NCI-H1436 treated with DMSO at 0.1 percent for 48 hours (cell line): ENCODE results near the gene SPATA45.

Experiments
- DNase-seq: peaks from one replicate; lab custom pipeline; 2025; lab: John Stamatoyannopoulos, UW

Gene SPATA45

DNA sequence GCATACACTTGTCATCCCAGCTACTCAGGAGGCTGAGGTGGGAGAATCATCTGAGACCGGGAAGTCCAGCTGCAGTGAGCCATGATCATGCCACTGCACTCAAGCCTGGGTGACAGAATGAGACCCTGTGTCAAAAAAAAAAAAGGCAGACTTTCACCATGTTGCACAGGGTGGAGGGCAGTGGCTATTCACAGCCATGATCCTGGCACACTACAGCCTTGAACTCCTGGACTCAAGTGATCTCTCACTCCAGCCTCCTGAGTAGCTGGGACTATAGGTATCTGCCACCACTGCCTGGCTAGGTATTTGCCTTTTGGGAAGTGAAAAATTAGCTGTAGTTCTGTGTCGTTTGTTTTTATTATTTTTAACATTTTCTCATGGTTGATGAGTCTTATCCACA is 19.1 kb downstream of the SPATA45 start:
- DNase-seq: no peak

GRCh38 chr1:212827831-212828278 is 19.6 kb downstream of the SPATA45 start:
- no peak for DNase-seq

GRCh38 chr1:212827171-212827776 is 20.2 kb downstream of the SPATA45 start:
- DNase-seq: no peak

DNA sequence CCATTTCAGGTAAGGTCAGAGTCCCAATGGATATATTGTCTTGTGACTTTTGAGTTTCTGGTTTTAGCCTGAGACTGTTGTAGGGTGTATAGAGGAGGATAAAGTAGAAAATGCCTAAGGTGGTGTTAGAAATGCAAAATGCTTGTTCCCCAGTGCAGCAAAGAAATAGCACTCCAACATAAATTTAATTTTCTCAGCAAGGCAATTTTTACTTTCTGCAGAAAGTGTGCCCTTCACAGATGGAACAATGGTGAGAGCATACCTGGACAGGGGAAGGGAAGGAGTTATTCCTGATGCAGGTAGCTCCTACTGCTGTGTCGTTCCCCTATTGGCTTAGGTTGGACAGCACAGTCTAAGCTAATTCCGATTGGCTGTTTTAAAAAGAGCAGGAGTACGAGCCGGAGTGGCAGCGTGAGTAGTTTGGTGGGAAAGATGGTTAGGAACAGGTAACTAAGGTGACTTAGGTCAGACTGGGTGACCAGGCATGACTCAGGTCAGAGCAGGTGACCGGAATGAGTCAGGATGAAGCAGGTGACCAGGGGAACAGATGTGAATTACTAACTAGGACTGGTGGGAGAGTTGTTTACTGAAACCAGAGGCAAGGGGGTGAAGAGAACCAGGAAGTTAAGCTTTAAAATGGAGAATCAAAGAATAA is 21.5 kb downstream of the SPATA45 start:
- DNase-seq: no peak

DNA sequence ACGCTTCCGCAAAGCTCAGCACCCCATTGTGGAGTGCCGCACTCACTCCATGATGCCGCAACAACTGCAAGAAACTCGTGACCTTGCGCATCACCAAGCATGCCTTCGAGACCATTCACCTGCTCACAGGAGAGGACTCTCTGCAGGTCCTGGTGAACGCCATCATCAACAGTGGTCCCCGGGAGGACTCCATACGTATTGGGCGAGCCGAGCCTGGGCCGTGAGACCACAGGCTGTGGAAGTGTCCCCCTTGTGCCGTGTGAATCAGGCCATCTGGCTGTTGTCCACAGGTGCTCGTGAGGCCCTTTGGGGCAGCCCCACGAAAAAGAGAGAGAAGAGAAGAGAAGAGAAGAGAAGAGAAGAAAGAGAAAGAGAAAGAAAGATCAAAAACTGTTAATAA is 23.2 kb downstream of the SPATA45 start:
- DNase-seq: no peak

DNA sequence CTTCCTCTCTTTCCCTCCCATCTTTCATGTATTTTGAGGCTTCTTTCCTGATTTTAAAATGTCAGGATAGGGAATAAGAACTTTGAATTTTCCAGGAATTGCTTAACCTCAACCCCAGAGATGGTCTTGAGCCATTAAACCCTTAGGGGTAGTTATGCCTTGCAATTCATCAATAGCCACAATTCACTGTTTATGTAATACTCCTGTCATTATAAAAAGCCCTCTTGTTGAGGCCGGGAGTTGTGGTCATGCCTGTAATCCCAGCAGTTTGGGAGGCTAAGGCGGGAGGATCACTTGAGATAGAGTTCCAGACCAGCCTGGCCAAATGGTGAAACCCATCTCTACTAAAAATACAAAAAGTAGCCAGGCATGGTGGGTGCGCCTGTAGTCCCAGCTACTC is 24.5 kb downstream of the SPATA45 start:
- no peak for DNase-seq

DNA sequence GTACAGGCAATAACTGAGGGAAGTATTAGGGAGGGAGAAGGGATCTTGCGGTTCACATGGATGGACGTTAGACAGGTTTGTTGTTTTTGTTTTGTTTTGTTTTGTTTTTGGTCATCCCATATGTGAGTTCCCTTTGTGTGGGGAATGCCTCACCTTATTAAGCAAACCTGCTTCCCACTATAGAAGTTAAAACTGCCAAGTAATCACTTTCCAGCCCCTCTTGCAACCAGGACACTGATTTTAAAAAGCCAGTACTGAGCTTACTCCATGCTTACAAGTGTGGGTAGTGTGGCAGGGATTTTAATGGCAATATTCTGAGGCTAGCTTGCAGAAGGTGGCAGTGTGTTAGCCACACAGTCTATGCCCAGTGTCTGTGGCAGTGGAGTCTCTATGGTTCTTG is 26.5 kb downstream of the SPATA45 start:
- DNase-seq: no peak

GRCh38 chr1:212819726-212820125 is 27.7 kb downstream of the SPATA45 start:
- no peak for DNase-seq

DNA sequence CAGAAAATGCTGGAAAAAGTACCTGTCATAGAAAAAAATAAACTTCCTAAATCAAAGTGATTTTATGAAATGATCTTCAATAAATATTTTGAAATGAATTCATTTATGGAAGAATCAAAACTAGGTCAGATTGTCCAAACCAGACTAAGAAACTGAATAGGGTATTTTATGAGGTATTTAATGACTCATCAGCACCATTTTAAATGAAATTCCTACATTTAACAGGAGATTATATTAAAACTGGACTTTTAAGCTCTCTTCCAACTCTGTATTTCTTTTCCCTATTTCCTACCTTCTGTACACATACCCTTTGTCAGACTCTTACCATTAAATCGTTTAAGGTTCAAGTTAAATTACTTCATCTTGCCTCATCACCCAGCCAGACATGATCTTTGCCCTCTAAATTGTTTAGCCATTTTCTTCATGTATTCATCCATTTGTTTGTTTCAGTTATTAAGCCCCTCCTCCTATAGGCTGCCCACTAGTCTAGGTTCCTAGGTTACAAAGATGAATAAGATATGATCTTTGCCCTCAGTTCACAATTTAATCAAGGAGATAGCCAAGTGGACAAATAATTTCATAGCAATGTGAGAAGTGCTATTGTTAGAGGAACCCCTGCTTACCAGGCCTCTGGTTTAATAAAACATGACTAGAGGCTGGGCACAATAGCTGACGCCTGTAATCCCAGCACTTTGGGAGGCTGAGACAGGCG is 30.7 kb downstream of the SPATA45 start:
- DNase-seq: no peak

GRCh38 chr1:212814537-212815334 is 32.7 kb downstream of the SPATA45 start:
- DNase-seq: no peak

DNA sequence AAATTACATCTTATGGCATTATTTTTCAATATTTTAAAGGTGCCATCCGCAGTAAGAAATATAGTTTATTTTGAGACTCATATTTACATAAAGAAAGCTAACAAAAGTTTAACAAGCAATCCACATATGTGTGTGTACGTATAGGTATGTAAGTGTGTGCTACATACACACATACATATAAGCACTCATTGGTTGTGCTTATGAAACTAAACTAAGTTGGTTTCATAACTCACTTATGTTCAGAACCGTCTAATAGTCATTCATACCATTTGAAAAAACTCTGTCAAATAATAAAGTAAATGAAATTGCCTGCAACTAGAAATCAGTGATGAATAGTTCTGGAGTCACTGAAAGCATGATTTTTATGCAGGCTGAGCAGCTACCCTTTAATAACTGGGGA is 41.7 kb downstream of the SPATA45 start:
- DNase-seq: no peak

DNA sequence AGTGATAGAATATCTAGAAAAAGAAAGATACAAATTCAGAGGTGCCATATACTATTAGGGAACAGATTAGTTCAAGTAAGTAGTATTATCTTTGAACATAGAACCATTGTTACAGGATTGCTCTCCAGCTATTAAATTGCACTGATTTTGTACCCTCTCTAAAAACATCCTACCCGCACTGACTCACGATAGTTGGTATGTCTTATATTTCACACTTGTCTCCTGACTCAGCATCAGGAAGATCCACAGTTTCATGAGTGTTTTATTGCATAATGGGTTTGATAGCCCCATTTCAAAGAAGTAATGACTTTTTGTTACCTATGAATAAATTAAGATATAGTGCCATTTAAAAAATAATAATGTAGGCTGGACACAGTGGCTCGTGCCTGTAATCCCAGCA is 49.8 kb downstream of the SPATA45 start:
- DNase-seq: no peak

GRCh38 chr1:212794561-212795014 is 52.9 kb downstream of the SPATA45 start:
- DNase-seq: no peak

GRCh38 chr1:212792396-212792908 is 55.0 kb downstream of the SPATA45 start:
- DNase-seq: no peak

- DNase-seq: peak; percentile 64
Observed at GRCh38 chr1:212791676-212792395, 55.6 kb downstream of the SPATA45 start, which contains the start of the genes NSL1 and TATDN3. Gene NSL1 (minus strand): TSS chr1:212791777. CDS start chr1:212791763, 14 bp downstream. Gene TATDN3 (plus strand): TSS chr1:212791894. CDS start chr1:212791922, 28 bp downstream.

GRCh38 chr1:212791261-212791675 is 56.2 kb downstream of the SPATA45 start:
- DNase-seq: peak; percentile 27

- DNase-seq: no peak
Observed at GRCh38 chr1:212785871-212786270, 61.6 kb downstream of the SPATA45 start.

DNA sequence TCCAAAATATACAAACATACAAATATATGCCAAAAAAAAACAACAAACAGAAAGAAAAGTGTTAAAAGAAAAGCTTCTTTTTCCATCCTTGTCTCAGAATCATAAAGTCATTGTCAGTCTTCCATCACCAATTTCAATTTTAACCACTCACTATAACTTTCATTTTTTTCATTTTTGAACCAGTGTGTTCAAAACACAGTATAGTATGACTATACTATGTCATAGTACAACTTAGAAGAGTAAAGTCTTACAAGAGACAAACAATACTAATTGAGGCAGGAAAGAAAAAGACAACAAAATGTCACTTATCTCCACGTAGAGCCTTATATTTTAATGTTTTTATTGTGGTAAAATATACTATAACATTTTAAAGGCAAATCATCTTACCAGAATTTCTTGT is 63.5 kb downstream of the SPATA45 start:
- DNase-seq: no peak

DNA sequence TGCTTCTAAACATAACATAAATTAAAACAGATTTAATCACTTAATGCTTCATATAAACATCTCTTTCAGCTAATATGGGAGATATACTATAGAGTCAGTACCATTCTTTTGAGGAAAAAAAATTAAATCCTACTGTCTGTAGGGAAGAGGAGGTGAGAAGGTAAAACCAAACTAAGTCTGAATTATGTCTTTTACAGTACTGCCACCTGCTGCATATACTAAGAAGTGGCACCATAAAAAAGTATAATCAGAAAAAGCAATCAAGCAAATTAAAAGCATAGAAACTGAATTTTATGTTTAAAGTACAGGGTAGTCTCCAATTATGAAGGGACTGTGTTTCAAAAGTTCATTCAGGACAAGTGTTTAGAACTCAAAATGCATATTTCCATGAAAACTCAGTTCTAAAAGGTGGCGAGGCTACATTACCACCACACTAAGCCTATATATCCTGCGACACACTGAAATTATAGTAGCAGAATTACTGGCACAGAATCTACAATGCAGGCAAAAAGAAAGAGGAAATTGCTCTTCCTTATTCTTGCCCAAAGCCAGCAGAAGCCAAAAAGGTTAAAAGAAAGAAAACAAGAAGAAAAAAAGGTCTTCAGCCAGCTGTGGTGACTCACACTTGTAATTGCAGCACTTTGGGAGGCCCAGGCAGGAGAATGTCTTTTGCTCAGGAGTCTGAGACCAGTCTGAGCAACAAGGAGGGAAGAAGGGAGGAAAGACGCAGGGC is 64.9 kb downstream of the SPATA45 start:
- DNase-seq: no peak

GRCh38 chr1:212781225-212781624 is 66.2 kb downstream of the SPATA45 start:
- DNase-seq: no peak

GRCh38 chr1:212780759-212781158 is 66.7 kb downstream of the SPATA45 start:
- DNase-seq: no peak
